ENCODE data around the gene NIM1K.

DNA sequence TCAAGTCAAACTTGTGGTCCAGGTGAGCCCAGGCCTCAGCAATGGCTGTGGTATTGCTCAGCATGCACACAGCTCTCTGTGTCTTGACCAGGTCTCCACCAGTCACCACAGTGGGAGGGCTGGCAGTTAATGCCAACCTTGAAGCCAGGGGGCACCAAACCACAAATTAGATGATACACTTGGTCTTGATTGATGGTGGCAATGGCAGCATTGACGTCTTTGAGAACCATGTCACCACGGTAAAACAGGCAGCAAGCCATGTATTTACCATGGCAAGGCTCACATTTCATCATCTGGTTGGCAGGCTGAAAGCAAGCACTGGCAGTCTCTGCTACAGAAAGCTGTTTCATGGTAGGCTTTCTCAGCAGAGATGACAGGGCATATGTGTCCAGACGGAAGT is 40.0 kb downstream of the NIM1K start:
- TF ChIP-seq, protein P1, sequence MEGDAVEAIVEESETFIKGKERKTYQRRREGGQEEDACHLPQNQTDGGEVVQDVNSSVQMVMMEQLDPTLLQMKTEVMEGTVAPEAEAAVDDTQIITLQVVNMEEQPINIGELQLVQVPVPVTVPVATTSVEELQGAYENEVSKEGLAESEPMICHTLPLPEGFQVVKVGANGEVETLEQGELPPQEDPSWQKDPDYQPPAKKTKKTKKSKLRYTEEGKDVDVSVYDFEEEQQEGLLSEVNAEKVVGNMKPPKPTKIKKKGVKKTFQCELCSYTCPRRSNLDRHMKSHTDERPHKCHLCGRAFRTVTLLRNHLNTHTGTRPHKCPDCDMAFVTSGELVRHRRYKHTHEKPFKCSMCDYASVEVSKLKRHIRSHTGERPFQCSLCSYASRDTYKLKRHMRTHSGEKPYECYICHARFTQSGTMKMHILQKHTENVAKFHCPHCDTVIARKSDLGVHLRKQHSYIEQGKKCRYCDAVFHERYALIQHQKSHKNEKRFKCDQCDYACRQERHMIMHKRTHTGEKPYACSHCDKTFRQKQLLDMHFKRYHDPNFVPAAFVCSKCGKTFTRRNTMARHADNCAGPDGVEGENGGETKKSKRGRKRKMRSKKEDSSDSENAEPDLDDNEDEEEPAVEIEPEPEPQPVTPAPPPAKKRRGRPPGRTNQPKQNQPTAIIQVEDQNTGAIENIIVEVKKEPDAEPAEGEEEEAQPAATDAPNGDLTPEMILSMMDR (IDR thresholded peaks at IDR 0.05) = no peak
- no peak for TF ChIP-seq EZH2 (IDR thresholded peaks at IDR 0.05; ENCODE audit: borderline replicate concordance, insufficient read depth, low read depth, low read length, poor library complexity, severe bottlenecking)
